SK-N-SH (cell line): Measurements from ENCODE around the gene NPHS1. TPM values are rescaled to one million over a fixed set of nuclear protein-coding genes. Genes with fewer than 3 reads are reported as not detected.
"Not testable (repeated sequence)": the region's sequence is repeated elsewhere in the genome, so short reads cannot be mapped to it uniquely, and the experiment has no call there.

Experiments used
- CTCF ChIA-PET: fragments of 300-600, 350-600 bp; formaldehyde crosslinking; extraction: SDS; loops from one replicate; lab custom pipeline; 2021; lab: Yijun Ruan, JAX
- POLR2A ChIA-PET: fragments of 350-600 bp; sonication (Branson Sonifier 250); formaldehyde crosslinking; extraction: SDS; loops from one replicate; lab custom pipeline; 2020; ENCODE audit warnings: antibody characterized with exemption, inconsistent platforms; lab: Yijun Ruan, JAX
- DNase-seq: peaks from one replicate; pipeline ENCODE4 v3.0.0; 2012
- H2AFZ ChIP-seq: fragments of 200-600 bp; sonication (generic); 2 replicates; pipeline ENCODE4 v1.8.1; 2016; ENCODE audit warnings: antibody characterized with exemption, mild to moderate bottlenecking, low read depth
- H3F3A ChIP-seq: fragments of 200-600 bp; sonication (generic); replicated peaks from 2 replicates; pipeline ENCODE3; 2016; ENCODE audit warnings: antibody characterized with exemption, mild to moderate bottlenecking; ENCODE audit not compliant: insufficient read depth
- H3K27ac ChIP-seq, 2 experiments: fragments of 200-500 bp in 1 of 2; fragments of 200-600 bp in 1 of 2; sonication (Bioruptor generic) in 1 of 2; sonication (generic), shearing (Covaris generic) in 1 of 2; 2 replicates each; pipeline versions ENCODE4 v1.5.1 to v1.6.1; 2014 to 2016; ENCODE audit warnings: low read depth in 2 of 2, inconsistent platforms in 1 of 2, low read length in 1 of 2, mild to moderate bottlenecking in 1 of 2, mixed read lengths in 1 of 2
- H3K27me3 ChIP-seq: fragments of 200-600 bp; sonication (generic), shearing (Covaris generic); 2 replicates; pipeline ENCODE4 v1.6.1; 2016; ENCODE audit warnings: mixed run types; ENCODE audit not compliant: insufficient read depth
- H3K36me3 ChIP-seq, 2 experiments: fragments of 200-500 bp in 1 of 2; fragments of 200-600 bp in 1 of 2; sonication (Bioruptor generic) in 1 of 2; sonication (generic) in 1 of 2; replicated peaks in 1 of 2; 2 replicates each; pipeline versions ENCODE3 to v1.5.1; 2014 to 2016; ENCODE audit warnings: low read length in 1 of 2, mild to moderate bottlenecking in 1 of 2; ENCODE audit not compliant: insufficient read depth in 2 of 2, control insufficient read depth in 1 of 2
- H3K4me1 ChIP-seq, 2 experiments: fragments of 200-500 bp in 1 of 2; fragments of 200-600 bp in 1 of 2; sonication (Bioruptor generic) in 1 of 2; sonication (generic), shearing (Covaris generic) in 1 of 2; 2 replicates each; pipeline versions ENCODE4 v1.5.1 to v1.6.1; 2014 to 2016; ENCODE audit warnings: low read depth in 1 of 2, low read length in 1 of 2, mixed run types in 1 of 2; ENCODE audit not compliant: insufficient read depth in 2 of 2, control insufficient read depth in 1 of 2
- H3K4me2 ChIP-seq: fragments of 200-600 bp; sonication (generic), shearing (Covaris generic); 2 replicates; pipeline ENCODE4 v1.6.1; 2017; ENCODE audit warnings: mixed run types
- H3K4me3 ChIP-seq, 2 experiments: fragments of 200-500 bp in 1 of 2; fragments of 200-600 bp in 1 of 2; sonication (Bioruptor generic) in 1 of 2; sonication (generic), shearing (Covaris generic) in 1 of 2; 2 replicates each; pipeline versions ENCODE4 v1.5.1 to v1.8.1; 2014 to 2016; ENCODE audit warnings: low read depth in 2 of 2, inconsistent platforms in 1 of 2, low read length in 1 of 2, mild to moderate bottlenecking in 1 of 2, mixed read lengths in 1 of 2, moderate library complexity in 1 of 2
- H3K79me2 ChIP-seq: fragments of 200-600 bp; sonication (generic); 2 replicates; pipeline ENCODE4 v1.8.1; 2017; ENCODE audit warnings: mild to moderate bottlenecking; ENCODE audit not compliant: insufficient read depth
- H3K9ac ChIP-seq: fragments of 200-600 bp; sonication (generic); 2 replicates; pipeline ENCODE4 v1.6.1; 2017; ENCODE audit warnings: mixed run types
- H3K9me2 ChIP-seq: fragments of 200-600 bp; sonication (generic); 2 replicates; pipeline ENCODE4 v1.6.1; 2017; ENCODE audit warnings: mixed run types
- H3K9me3 ChIP-seq: fragments of 200-600 bp; sonication (generic); 2 replicates; pipeline ENCODE4 v1.6.1; 2017; ENCODE audit warnings: mixed run types, mild to moderate bottlenecking, moderate library complexity
- H4K20me1 ChIP-seq: fragments of 200-600 bp; sonication (generic); 2 replicates; pipeline ENCODE4 v1.6.1; 2017; ENCODE audit warnings: mild to moderate bottlenecking, mixed run types; ENCODE audit not compliant: insufficient read depth
- EP300 ChIP-seq, 2 experiments: IDR thresholded peaks; 2 replicates each; pipeline versions ENCODE4 v1.4.0 to v1.6.1; 2012; ENCODE audit warnings: borderline replicate concordance in 1 of 2, low read depth in 1 of 2, low read length in 1 of 2
- FOXJ3 ChIP-seq: sonication (generic); formaldehyde crosslinking; IDR thresholded peaks from 2 replicates; pipeline ENCODE4 v1.5.1; 2020; ENCODE audit warnings: mild to moderate bottlenecking, missing genetic modification reagents
- GABPA ChIP-seq: IDR thresholded peaks from 2 replicates; pipeline ENCODE4 v1.4.0; 2012; ENCODE audit warnings: low read depth, mild to moderate bottlenecking
- GATA2 ChIP-seq: sonication (generic); formaldehyde crosslinking; IDR thresholded peaks from 2 replicates; pipeline ENCODE4 v1.5.0; 2020; ENCODE audit warnings: mild to moderate bottlenecking, missing genetic modification reagents
- IRF3 ChIP-seq: fragments of 150-350 bp; IDR thresholded peaks from 2 replicates; pipeline ENCODE4 v1.6.1; 2016; ENCODE audit warnings: mild to moderate bottlenecking, low read depth, low read length
- NFIC ChIP-seq: IDR thresholded peaks from 2 replicates; pipeline ENCODE4 v1.4.0; 2012; ENCODE audit warnings: borderline replicate concordance
- NRF1 ChIP-seq: IDR thresholded peaks from 2 replicates; pipeline ENCODE4 v1.6.1; 2012; ENCODE audit warnings: low read depth, mild to moderate bottlenecking, low read length
- PBX3 ChIP-seq: IDR thresholded peaks from 2 replicates; pipeline ENCODE4; 2012
- RAD21 ChIP-seq: IDR thresholded peaks from 2 replicates; pipeline ENCODE4 v1.6.1; 2012; ENCODE audit warnings: mild to moderate bottlenecking, low read length
- RCOR1 ChIP-seq: fragments of 150-350 bp; IDR thresholded peaks from 2 replicates; pipeline ENCODE4 v1.6.1; 2017; ENCODE audit warnings: antibody characterized with exemption, low read length
- RXRA ChIP-seq: IDR thresholded peaks from 2 replicates; pipeline ENCODE4 v1.4.0; 2012; ENCODE audit warnings: low read depth, mild to moderate bottlenecking, borderline replicate concordance
- WGBS: methylation state at CpG from one replicate; pipeline ENCODE4 v1.1.6; 2017; ENCODE audit warnings: low lambda C conversion rate; 5-methylcytosine and 5-hydroxymethylcytosine counted together
- polyA plus RNA-seq, 3 experiments: library from polyadenylated mRNA; depleted of rRNA; stranded (reverse); fragments of >200 nt; gene quantifications; 2 replicates each; pipeline ENCODE4 v1.2.3, GENCODE V29; 2012
- TF ChIP-seq, protein P1 (sequence below): fragments of 150-350 bp; IDR thresholded peaks from 2 replicates; pipeline ENCODE4 v1.6.1; 2017; ENCODE audit warnings: antibody characterized with exemption, low read length, low read depth, borderline replicate concordance
- TF ChIP-seq, protein P2 (sequence below): IDR thresholded peaks from 2 replicates; pipeline ENCODE4 v1.4.0; 2012; ENCODE audit warnings: low read depth

The NPHS1 gene
- polyA plus RNA-seq, 1 of the 3 experiments (the other 2 are of a cell fraction): not detected

- POLR2A ChIA-PET: interaction anchor here (1.2 kb wide), 1 partner anchor 219 kb away, joined by 3 read pairs; the partner anchor contains the start of genes POLR2I and TBCB
- 87% methylated on average over 14 of the region's 21 CpGs for WGBS
- Histone ChIP-seq H3K36me3 (peaks cover 0 to 10% of the 10 kb centered on the region in 2 experiments), H3K4me2 (no peak overlapping the region), H2AFZ (no peak overlapping the region), H4K20me1 (no peaks in the 10 kb centered on the region), H3K79me2 (peaks cover 11% of the 10 kb centered on the region; the same call in 1 of the 2 replicates), H3K9me2 (no peaks in the 10 kb centered on the region), H3F3A (peaks cover 3% of the 10 kb centered on the region), H3K4me1 (peaks cover 5 to 8% of the 10 kb centered on the region in 2 experiments; a peak in 3 of 4 replicates), H3K9ac (no peak overlapping the region), H3K27me3 (no peaks in the 10 kb centered on the region)
- DNase-seq: no peak
- TF ChIP-seq IRF3: no peak
- TF ChIP-seq RAD21: no peak
- TF ChIP-seq GABPA: no peak
- TF ChIP-seq FOXJ3 (CRISPR knock-in tag): no peak
- TF ChIP-seq NFIC: no peak
- TF ChIP-seq, protein P1, sequence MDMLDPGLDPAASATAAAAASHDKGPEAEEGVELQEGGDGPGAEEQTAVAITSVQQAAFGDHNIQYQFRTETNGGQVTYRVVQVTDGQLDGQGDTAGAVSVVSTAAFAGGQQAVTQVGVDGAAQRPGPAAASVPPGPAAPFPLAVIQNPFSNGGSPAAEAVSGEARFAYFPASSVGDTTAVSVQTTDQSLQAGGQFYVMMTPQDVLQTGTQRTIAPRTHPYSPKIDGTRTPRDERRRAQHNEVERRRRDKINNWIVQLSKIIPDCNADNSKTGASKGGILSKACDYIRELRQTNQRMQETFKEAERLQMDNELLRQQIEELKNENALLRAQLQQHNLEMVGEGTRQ: no peak
- TF ChIP-seq EP300 (IDR thresholded peaks at IDR 0.05; ENCODE audit: borderline replicate concordance in 1 of 2, low read depth in 1 of 2, low read length in 1 of 2): no peak
- TF ChIP-seq RCOR1: no peak
- TF ChIP-seq PBX3: no peak
- TF ChIP-seq, protein P2, sequence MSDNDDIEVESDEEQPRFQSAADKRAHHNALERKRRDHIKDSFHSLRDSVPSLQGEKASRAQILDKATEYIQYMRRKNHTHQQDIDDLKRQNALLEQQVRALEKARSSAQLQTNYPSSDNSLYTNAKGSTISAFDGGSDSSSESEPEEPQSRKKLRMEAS: no peak
- no peak for TF ChIP-seq RXRA
- no peak for TF ChIP-seq GATA2 (CRISPR knock-in tag)
- TF ChIP-seq, all 33 proteins: peak for 0
- no peak overlapping the region for H3K4me3 ChIP-seq
- no peaks in the 10 kb centered on the region for H3K9me3 ChIP-seq
- CTCF ChIA-PET: interaction anchor here (3.0 kb wide), 1 partner anchor 36 kb away, joined by 11 read pairs; no protein-coding TSS in a partner anchor
- no peak overlapping the region for H3K27ac ChIP-seq
Observed at GRCh38 chr19:35895911-35896642, 43.8 kb upstream of the NPHS1 start.

DNA sequence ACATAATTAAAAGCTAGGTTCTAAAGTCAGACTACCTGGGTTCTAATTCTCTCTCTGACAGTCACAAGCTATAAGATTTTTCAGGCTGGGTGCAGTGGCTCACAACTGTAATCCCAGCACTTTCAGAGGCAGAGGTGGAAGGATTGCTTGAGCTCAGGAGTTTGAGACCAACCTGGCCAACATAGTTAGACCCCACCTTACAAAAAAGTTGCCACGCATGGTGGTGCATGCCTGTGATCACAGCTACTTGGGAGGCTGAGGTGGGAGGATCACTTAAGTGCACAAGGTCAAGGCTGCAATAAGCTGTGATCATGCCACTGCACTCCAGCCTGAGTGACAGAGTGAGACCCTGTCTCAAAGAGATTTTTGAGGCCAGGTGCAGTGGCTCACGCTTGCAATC lies 42.0 kb upstream of the NPHS1 start:
- Histone ChIP-seq H3K4me2 (no peak overlapping the region), H3F3A (no peaks in the 10 kb centered on the region), H3K27ac (no peak overlapping the region), H3K4me3 (no peak overlapping the region), H3K27me3 (no peaks in the 10 kb centered on the region), H3K79me2 (peaks cover 11% of the 10 kb centered on the region; the same call in 1 of the 2 replicates), H3K9ac (no peak overlapping the region), H2AFZ (no peak overlapping the region), H3K4me1 (peaks cover 4 to 5% of the 10 kb centered on the region in 2 experiments; a peak in 1 of 4 replicates), H3K36me3 (peaks cover 0 to 12% of the 10 kb centered on the region in 2 experiments), H3K9me2 (no peaks in the 10 kb centered on the region), H4K20me1 (no peaks in the 10 kb centered on the region), H3K9me3 (no peaks in the 10 kb centered on the region)
- TF ChIP-seq NRF1: no peak
- DNase-seq: no peak
- ChIA-PET CTCF (interaction anchor here (1.7 to 4.6 kb wide), 2 partner anchors 13 to 38 kb away, joined by 4 to 21 read pairs; no protein-coding TSS in a partner anchor), POLR2A (no interaction called here)
- WGBS: 100% methylated on average over 2 of the region's 2 CpGs

DNA sequence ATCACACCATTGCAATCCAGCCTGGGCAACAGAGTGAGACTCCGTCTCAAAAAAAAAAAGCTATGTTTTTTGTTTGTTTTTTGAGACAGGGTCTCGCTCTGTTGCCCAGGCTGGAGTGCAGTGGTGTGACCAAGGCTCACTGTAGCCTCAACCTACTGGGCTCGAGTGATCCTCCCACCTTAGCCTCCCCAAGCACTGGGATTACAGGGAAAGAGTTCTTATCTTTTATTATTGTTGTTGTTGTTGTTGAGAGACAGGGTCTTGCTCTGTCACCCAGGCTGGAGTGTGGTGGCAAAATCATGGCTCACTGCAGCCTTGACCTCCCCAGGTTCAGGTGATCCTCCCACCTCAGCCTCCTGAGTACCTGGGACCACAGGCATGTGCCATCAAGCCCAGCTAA lies 39.5 kb upstream of the NPHS1 start:
- H3K79me2 ChIP-seq, DNase-seq, H3K9me3 ChIP-seq, H3K9me2 ChIP-seq, H3K4me2 ChIP-seq, H3F3A ChIP-seq, POLR2A ChIA-PET, H3K4me3 ChIP-seq, H4K20me1 ChIP-seq, H2AFZ ChIP-seq, H3K4me1 ChIP-seq, H3K27ac ChIP-seq, H3K27me3 ChIP-seq, H3K9ac ChIP-seq: not testable (repeated sequence)
- 95% methylated on average over 3 of the region's 3 CpGs for WGBS
- peaks cover 8 to 14% of the 10 kb centered on the region in 2 experiments for H3K36me3 ChIP-seq
- CTCF ChIA-PET: interaction anchor here (4.6 kb wide), 1 partner anchor 10 kb away, joined by 21 read pairs; no protein-coding TSS in a partner anchor
